Hippocampal formation (tissue), 2 donors: ENCODE measurements around the gene RHOBTB3.

Experiments
- DNase-seq, 2 donors: peaks; one replicate each; lab custom pipeline; 2025; lab: John Stamatoyannopoulos, UW

Gene RHOBTB3

DNA sequence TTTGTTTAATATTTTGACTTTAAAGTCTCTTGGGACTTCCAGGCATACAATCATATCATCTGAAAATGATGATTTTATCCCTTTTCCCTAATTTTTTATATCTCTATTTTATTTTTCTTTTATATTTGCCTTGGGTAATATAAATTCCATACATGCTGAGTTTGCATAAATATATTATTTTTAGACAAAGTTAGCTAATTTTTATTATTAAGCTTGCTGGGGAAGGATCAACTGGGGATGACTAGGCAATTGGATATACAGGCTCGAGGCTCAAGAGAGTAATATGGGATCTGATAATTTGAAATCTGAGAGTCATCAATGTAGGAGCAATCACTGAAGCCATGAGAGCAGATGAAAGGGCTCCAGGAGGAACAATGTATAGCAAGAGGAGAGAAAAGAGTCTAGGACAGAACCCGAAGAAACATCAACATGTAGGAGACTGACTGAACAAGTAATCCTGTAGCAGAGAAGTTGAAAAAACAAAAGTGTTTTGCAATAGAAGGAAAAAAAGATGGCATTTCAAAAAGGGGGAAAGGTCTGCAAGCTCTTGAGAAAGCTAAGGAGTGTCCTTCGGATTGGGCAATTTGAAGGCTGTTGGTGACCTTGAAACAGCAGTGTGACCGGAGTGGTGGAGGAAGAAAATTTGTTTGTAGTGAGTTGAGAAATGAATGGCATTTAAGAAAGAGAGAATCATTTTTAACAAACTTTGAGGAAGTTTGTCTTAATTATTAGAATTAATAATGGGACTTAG, 17.0 kb upstream of the RHOBTB3 start:
- no peak for DNase-seq

GRCh38 chr5:95715799-95716461, 15.2 kb upstream of the RHOBTB3 start:
- no peak for DNase-seq

- DNase-seq: no peak
Measured at GRCh38 chr5:95717439-95717838, 13.7 kb upstream of the RHOBTB3 start.

GRCh38 chr5:95718203-95718602, 12.9 kb upstream of the RHOBTB3 start:
- DNase-seq: no peak

- no peak for DNase-seq
Measured at GRCh38 chr5:95718738-95719137, 12.4 kb upstream of the RHOBTB3 start.

GRCh38 chr5:95720094-95720786, 10.9 kb upstream of the RHOBTB3 start:
- peak in 1 of 2 donors; percentile 50 for DNase-seq

DNA sequence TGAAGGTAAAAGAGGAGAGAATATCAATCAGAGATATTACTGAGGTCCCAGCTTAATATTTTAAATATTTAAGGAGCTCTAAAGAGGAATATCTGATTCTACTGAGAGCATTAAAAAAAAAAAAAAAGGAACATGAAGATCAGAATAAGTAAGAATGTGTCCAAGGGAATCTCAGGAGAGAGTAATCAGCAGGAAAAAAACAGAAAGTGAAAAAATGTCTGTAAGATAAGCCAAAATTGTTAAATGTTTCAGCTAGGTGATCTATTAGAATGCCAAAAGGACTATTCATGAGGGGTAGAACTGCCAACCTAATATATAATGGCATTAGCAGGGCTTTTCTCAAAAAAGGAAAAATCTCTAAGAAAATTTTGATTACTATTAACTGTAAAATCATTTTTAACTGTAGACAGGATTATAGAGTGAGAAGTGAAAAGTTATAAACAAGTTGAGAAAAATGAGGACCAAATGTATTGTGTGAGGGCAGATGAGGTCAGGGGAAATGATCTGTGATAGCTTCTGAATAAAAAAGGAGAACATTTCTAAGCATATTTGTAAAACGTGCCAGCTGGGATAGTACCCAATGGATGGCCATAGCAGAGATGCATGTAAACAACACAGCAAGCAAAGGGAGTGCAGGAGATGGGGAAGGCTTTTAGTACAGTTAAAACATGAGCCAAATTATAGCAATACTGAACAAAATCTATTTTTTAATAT, 9.4 kb upstream of the RHOBTB3 start:
- no peak for DNase-seq

GRCh38 chr5:95723632-95724369, 7.3 kb upstream of the RHOBTB3 start:
- no peak for DNase-seq

GRCh38 chr5:95725071-95725820, 5.9 kb upstream of the RHOBTB3 start:
- DNase-seq: no peak

DNA sequence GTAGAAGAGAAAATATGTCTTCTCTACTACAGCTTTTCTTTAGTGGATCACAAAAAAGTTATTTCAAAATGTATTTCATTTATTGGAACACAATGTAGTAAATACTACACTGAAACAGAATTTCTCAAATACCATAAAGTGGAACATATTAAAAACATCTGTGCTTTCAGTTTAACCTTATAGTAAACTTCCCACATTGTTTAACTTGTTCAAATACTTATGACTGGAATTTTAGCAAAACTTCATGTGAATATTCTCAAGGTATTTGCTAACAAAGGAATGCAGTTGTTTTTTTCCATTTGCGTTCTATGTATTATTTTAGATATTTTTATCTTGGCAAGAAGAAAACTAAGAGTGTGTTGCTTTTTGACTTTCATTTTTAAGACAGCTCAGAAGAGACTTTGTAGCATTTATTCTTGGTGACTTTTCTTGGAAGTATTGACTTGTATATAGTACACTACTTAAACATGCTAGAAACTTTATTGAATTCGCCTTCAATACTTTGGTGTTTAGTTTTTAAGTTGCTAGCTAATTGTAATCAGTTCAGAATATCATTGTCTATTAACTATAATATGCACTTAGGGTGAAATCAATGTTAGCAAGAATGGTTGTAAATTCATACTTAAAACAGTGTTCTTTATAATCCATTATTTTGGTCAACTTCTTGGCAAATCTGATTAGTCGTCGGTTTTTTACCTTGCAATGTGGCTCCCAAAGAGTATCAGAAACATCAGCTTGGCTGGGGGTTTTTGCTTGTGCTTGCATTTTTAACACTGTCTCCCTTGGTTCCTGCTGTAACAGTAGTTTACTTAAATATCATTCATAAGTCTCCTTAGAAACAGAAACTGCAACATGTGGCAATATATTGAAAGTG, 5.0 kb upstream of the RHOBTB3 start:
- no peak for DNase-seq

GRCh38 chr5:95726811-95727763, 4.0 kb upstream of the RHOBTB3 start:
- no peak for DNase-seq

DNA sequence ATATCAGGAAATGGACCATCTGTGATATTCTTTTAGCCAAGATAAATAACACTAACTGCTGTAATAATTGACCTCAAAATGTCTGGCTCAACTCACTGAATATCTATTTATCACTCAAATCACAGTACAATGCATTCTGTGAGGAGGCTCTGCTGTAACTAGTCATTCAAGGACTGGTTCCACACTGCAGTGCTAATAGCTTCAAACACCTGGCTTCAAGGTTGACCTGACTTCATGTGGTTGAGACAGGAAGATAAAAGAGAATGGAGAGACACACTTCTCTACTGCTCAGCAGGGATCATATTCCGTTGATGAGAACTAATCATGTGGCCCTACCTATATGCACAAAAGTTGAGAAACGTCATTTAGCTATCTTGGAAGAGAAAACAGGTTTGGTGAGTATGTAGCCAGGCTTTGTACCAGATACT, 3.4 kb upstream of the RHOBTB3 start:
- no peak for DNase-seq

GRCh38 chr5:95728494-95729114, 2.5 kb upstream of the RHOBTB3 start:
- no peak for DNase-seq

GRCh38 chr5:95729115-95730010, 1.8 kb upstream of the RHOBTB3 start:
- no peak for DNase-seq

DNA sequence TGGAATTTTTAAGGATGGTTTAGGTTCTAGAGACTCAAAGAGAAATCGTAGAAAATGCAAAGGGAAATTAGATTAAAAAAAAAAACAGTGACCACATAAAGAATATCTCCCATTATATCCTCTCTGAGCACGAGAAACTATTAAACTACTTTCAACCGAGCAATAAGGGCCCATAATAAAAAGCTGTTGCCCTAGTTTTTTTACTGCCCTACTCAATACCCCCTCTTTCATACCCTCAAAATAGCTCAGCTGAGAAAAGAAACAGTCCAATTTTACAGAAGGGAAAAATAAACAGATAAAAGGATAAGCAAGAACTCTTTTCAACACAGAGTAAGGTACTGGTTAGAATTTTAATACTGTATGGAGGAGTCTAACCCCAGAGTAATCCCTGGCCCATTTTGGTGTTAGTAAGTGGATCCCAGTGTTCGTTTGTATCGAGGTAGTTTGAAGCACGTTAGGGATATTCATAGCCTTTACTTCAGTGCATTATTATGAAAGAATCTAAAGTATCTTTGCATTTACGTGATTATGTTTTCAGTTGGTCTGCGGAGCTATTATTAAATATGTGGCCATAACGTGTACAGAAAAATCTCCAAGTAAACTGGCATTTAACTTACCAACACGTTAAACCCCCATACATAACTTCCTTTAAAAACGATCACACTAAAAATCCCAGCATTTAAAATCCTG, 980 bp upstream of the RHOBTB3 start:
- DNase-seq: peak in 1 of 2 donors; percentile 53
